HG02840 (cell line): Measurements from ENCODE around the gene SERGEF.
"Not testable (repeated sequence)": the region's sequence is repeated elsewhere in the genome, so short reads cannot be mapped to it uniquely, and the experiment has no call there.

Source experiments
- ATAC-seq: cut with Tn5 transposase; IDR thresholded peaks from one replicate; pipeline ENCODE4 v1.9.1; 2021; ENCODE audit warnings: mild to moderate bottlenecking, moderate library complexity, moderate number of reproducible peaks; ENCODE audit not compliant: unreplicated experiment, low FRiP score

The SERGEF gene

DNA sequence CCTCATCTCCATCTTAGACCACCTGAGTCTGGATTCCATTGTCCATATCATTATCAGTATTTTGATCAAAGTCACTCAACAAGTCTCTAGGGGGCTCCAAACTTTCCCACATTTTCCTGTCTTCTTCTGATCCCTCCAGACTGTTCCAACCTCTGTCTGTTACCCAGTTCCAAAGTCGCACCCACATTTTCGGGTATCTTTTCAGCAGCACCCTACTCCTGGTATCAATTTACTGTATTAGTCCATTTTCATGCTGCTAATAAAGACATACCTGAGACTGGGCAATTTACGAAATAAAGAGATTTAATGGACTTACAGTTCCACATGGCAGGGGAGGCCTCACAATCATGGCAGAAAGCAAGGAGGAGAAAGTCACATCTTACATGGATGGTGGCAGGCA is 144.4 kb downstream of the SERGEF start:
- not testable (repeated sequence) for ATAC-seq

- ATAC-seq: no peak
Measured at GRCh38 chr11:17867341-17867740, 145.5 kb downstream of the SERGEF start.

- ATAC-seq: no peak
Measured at GRCh38 chr11:17865765-17866428, 146.9 kb downstream of the SERGEF start.

DNA sequence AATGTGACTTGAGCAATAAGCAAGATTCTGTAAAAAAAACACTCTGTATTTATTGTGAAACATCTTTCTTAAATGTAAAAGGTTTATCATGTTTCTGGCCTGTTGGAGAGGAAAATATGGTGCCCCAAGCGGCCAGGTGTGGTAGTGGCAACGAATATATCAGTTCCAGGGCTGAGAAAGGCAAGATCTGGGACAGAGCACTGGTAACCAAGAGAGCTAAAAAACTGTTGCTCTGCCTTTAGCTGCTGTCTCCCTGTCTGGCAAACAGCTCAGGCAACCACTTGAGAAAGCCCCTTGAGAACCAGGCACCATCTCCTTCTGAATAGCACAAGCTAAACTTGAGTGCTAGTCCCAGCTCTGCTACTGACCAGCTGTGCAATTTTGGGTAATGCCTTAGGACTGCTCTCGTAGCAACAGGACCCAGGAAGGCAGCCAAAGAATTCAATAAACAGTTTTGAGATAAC is 148.3 kb downstream of the SERGEF start:
- ATAC-seq: no peak

GRCh38 chr11:17861036-17861755 is 151.7 kb downstream of the SERGEF start:
- ATAC-seq: no peak

DNA sequence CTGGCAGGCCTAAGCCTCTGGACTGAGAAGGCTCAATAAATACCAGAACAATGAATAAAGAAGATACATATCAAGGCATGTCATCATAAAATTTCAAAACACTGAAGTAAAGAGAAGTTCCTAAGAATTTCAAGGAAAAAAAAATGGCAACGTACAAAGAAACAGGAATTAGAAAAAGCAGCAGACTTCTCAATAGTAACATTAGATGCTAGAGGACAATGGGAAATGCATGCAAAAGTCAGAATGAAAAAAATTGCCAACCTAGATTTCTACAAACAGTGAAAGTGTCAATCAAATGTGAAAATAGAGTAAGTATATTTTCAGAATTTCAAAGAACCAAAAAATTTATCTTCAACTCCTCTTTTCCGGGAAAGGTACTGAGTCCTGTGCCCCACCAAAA is 153.3 kb downstream of the SERGEF start:
- no peak for ATAC-seq

- no peak for ATAC-seq
Measured at GRCh38 chr11:17855531-17856290, 157.1 kb downstream of the SERGEF start.

GRCh38 chr11:17853280-17853679 is 159.6 kb downstream of the SERGEF start:
- ATAC-seq: no peak

DNA sequence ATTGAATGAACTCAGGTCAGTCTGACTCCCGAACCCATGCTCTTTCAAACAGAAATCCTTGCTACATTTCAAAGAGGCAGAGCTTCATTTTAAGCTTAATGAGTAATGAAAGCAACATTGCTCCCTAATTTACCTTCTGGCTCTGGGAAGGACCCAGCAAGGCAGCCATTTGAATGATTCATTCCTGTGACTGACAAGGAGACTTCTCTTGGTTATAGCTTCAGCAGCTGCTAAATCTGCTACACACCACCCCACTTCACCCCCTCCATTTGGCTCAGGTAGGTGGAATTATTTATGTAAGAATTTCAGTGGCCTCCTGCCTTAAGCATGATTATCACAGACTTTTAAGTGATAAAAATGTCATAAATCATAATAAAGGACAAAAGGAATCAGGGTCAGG is 160.6 kb downstream of the SERGEF start:
- no peak for ATAC-seq

DNA sequence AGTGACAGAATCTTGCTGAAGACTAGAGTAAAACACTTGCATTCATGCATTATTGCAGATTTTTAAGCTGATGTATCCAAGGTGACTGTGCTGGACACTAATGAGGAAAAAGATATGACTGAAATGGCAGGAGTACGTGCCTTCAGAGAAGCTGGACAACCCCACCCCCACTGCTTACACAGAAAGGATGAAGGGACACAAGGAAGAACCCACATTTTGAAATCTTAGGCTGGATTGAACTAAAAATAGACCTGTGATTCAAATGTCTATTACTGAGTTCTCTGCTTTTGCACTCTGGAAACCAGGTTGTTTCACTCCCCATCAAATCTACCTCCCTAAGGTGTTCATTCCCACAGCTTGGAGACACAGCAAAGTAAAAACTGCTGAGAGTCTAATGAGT is 161.2 kb downstream of the SERGEF start:
- ATAC-seq: no peak

DNA sequence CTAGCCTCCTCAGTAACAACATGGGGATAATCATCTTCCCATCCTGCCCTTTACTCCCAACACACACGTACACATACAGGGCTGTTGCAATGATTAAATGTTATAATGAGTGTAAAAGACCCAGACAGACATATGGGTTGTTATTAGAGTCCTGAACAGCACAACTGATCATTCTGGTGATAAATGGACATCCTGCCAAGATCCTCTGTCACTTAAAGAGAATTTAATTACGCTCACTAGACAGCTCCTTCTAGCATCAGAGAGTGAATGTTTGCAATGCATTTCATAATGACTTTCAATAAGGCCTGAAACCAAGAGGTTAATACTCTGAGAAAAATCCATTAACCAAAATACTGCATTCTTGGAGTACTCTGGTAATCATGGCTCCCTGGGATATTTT is 162.5 kb downstream of the SERGEF start:
- ATAC-seq: no peak

GRCh38 chr11:17848715-17849114 is 164.1 kb downstream of the SERGEF start:
- ATAC-seq: no peak

DNA sequence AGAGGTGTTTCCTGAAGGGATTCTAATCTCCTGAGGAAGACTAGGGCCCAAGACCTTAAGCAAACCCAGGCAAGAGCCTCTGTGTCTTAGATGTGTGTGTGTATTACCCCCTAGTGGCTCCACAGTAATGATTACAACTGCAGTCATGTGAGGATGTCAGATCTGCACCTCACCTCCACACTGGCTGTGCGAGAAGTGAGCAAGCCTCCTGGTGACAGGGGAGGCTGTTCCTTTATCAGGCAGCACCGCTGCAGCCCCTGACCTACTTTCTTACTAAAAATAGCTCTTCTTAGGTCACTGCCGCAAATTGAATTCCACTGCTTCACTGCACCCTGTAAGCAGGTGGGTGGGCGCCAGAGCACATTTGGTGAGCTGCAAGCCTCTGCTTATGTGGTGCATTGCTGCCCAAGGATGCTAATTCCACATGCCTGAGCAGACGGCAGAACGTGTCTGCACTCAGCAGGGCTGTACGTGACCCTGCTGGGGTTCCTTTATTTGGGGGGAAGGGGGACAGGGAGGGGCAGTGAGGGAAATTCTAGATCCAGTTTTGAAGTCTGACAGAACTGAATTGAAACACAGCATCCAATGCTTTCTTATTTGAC is 165.9 kb downstream of the SERGEF start:
- ATAC-seq: no peak

- ATAC-seq: no peak
Measured at GRCh38 chr11:17845431-17845881, 167.4 kb downstream of the SERGEF start.

DNA sequence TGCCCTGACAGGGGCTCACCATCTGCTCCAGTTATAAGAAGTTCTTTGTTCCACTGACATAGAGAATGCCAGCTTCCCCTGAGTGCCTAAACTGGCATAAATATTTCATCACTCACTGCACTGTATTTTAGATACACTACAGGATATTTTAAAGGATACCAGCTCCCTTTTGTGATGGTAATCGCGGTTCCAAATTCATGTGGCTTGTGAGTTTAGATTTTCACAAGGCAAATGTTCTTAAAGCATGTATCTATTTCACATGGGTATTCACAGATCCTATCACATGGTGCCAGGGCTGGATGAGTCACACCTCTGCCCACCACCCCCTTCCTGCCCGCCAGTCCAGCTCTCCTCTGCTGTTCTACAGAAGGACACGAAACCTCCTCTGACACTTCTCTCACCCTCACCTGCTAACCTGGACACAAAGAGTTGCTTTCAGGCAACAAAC is 172.7 kb downstream of the SERGEF start:
- no peak for ATAC-seq

GRCh38 chr11:17839450-17839849 is 173.4 kb downstream of the SERGEF start:
- no peak for ATAC-seq

- no peak for ATAC-seq
Measured at GRCh38 chr11:17838102-17838501, 174.7 kb downstream of the SERGEF start.

DNA sequence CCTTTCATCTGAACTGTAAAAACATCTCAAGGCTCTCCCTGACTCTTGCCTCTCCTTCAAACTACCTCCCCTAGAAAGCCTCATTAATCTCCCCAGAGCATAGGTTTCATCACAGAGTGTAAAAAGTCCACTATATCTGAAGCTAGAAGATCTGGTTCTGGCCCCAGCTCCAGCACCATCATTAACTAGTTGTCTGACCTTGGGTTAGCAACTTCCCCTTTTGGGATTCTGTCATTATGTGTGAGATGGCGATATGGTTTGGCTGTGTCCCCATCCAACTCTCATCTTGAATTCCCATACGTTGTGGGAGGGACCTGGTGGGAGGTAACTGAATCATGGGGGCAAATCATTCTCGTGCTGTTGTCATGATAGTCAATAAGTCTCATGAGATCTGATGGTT is 181.0 kb downstream of the SERGEF start:
- ATAC-seq: no peak

DNA sequence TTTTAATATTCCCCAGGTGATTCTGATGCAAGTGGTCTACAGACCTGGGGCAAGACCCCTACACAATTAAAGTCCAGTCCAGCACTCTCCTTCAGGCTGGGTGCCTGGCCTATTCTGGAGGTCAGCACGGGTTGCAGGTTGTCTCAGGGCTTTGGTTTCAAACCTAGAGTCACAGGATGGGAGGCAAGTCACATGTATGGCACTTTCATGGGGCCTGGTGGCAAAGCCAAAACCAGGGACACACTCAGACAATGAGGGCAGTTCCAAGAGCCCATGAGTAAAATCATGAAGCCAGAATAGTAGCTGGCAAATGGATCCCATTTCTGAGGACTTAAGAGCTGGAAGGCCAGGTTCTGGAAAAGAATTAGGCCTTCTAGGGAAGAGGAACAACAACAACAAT is 181.6 kb downstream of the SERGEF start:
- no peak for ATAC-seq

- ATAC-seq: no peak
Measured at GRCh38 chr11:17828311-17828751, 184.5 kb downstream of the SERGEF start.

DNA sequence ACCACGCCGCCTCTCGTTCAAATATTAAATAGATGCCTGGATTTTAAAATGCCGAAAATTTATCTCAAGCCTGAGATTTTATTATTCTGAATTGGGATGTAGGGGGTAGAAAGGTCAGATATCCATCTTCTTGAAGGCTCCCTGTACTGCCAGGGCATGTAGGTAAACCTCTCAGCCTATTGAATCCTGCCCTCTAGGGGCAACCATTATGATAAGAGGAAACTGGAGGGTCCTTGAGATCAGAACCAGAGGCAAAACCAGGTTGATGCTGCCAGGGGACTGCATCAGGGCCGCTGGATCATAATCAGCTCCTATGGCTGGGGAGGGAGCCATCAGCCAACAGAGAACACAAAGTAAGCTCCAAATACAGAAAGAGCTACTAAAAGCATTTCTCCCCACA is 185.8 kb downstream of the SERGEF start:
- no peak for ATAC-seq
